Tongue (tissue), 2 donors: ENCODE data around the gene DCDC2. TPM values are rescaled to one million over a fixed set of nuclear protein-coding genes. Genes with fewer than 3 reads are reported as not detected.
"Not testable (repeated sequence)": the region's sequence is repeated elsewhere in the genome, so short reads cannot be mapped to it uniquely, and the experiment has no call there.

ENCODE experiments used
- DNase-seq: peaks from one replicate; pipeline ENCODE4 v3.0.0-alpha.2; 2015
- total RNA-seq: library from RNA; depleted of rRNA; stranded (reverse); fragments of >200 nt; gene quantifications from one replicate; pipeline ENCODE4 v1.2.3, GENCODE V29; 2014

DCDC2 gene
- total RNA-seq = 0.21 TPM

GRCh38 chr6:24357336-24358218, at the start of gene DCDC2:
Gene DCDC2, minus strand, starts transcription at chr6:24358059. Its CDS starts 309 bp downstream, at chr6:24357750.
- DNase-seq = peak; percentile 22

GRCh38 chr6:24405262-24405661, 47.4 kb upstream of the DCDC2 start:
- no peak for DNase-seq

DNA sequence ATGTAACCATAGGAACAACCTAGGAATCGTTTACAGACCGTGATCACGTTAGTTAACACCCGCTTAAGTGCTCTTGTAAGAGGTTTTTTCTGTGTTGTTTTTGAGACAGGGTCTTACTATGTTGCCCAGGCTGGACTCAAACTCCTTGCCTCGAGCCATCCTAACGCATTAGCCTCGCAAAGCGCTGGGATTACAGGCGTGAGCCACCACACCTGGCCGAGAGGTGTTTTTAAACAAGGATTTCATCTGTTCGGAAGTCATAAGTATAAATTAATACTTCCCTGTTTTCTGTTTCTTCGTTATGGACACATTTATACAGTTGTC, 45.6 kb upstream of the DCDC2 start:
- no peak for DNase-seq

DNA sequence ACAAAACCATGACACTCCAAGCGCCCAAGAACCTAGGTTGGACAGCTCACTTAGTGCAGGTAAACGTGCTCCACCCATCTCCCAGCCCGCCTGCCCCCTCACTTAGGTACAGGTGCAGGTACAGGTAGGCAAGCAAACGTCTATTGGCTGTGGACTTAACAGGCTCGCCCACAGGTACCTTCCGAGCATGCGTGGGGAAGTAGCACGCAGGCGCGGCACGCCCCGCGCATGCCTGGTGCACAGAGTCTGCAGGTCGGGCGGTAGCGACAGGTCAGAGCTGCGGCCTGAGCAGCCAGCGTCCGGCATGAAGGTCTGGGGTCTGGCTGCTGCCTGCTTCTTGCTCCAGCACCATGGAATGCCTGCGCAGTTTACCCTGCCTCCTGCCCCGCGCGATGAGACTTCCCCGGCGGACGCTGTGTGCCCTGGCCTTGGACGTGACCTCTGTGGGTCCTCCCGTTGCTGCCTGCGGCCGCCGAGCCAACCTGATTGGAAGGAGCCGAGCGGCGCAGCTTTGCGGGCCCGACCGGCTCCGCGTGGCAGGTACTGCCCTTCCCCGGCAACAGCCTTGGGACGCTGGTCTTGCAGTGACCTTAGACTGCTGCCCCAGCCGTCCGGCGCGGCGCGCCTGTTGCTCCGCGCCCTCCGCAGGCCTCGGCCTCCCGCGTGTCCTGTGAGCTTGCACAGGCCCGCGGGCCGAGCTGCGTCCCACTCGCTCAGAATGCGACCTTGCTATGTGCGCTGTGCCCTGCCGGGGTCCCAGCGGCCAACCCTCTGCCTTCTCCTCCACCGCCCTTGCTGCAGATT, 45.0 kb upstream of the DCDC2 start, which contains the start of gene MRS2:
TSS of gene MRS2 (plus strand) at position 240 of the 804 bp plus-strand sequence. CDS start at position 351, 111 bp downstream.
- peak; percentile 92 for DNase-seq

- DNase-seq = no peak
Observed at GRCh38 chr6:24401458-24401857, 43.6 kb upstream of the DCDC2 start.

- not testable (repeated sequence) for DNase-seq
Observed at GRCh38 chr6:24400045-24401039, 42.5 kb upstream of the DCDC2 start.

- no peak for DNase-seq
Observed at GRCh38 chr6:24397631-24398030, 39.8 kb upstream of the DCDC2 start.

DNA sequence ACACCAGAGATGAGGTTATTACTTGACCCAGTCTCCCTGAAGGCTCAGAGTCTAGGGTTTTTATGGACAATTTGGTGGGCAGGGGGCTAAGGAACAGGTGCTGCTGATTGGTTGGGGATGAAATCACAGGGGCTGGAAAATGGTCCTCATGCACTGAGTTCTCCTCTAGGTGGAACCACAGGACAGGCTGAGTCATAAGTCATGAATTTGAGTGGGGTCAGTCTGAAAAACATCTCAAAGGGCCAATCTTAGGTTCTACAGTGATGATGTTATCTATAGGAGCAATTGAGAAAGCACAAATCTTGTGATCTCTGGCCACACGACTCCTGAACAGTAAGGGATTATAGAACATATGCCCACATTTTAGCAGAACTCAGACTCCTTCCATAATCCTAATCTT, 39.0 kb upstream of the DCDC2 start:
- no peak for DNase-seq

DNA sequence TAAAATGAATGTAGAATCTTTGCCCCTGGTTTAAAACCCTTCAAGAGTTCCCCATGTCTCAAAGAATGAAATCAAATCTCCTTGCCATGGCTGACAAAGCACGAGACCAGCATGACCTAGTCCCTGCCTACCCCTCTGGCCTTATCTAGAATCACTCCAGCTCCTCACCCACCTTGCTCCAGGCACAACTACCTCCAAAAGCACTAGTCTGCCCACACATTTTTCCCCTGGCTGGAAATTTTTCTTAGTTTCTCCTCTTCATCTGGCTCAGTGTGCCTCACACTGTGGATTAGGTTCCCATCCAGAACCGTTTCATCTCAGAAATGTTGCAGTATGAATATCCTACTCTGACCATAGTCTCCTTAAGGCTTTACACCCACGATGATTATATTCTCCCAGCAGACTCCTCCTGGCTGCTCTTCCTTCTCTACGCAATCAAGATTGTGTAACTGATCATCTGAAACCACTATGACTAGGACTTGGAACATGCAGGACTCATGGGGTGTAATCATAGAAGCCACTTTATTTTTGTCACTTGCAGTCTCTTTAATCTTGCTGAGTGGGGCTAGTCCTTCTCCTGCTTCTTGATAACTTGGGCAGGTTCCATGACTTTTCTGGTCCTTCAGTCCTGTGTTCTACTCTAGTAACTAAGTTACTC, 37.0 kb upstream of the DCDC2 start:
- DNase-seq = no peak

GRCh38 chr6:24394061-24394779, 36.4 kb upstream of the DCDC2 start:
- no peak for DNase-seq

GRCh38 chr6:24391756-24392405, 34.0 kb upstream of the DCDC2 start:
- no peak for DNase-seq

DNA sequence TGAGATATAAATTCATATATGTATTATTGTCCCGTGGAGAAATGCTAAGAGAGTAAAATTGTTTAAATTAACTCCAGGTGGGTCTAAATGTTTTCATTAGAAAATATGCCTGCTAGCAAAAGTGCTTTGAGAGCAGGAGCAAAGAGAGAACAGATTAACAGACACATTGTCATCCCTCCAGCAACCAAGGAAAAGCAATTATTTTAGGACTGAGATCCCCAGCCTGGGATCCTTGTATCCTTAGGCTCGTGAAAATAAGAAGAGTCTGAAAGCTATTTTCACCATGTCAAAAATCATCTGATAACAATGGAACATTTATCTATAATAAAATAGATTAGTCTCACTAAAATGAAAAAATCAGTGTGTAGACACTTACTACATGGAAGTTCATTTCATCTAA, 33.3 kb upstream of the DCDC2 start:
- no peak for DNase-seq

GRCh38 chr6:24387818-24388217, 30.0 kb upstream of the DCDC2 start:
- DNase-seq = no peak

DNA sequence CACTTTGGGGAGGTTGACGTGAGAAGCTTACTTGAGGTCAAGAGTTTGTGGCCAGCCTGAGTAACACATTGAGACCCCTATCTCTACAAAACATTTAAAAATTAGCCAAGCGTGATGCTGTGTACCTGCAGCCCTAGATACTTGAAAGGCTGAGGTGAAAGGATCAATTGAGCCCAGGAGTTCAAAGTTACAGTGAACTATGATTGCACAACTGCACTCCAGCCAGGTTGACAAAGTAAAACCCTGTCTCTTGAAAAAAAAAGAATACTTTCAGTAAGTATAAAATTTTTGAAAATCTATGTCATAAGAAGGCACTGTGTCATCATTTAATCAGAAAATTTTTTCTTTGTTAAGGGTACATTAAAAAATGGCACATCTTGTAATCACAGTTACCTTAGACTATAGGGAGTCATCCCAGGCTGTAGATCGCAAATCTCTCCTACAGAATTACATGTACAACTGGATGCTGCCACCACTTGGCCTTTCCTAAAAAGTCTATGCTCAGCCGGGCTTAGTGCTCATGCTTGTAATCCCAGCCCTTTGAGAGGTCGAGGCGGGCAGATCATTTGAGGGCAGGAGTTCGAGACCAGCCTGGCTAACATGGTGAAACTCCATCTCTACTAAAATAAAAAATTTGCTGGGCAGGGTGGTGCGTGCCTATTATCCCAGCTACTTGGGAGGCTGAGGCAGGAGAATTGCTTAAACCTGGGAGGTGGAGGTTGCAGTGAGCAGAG, 27.8 kb upstream of the DCDC2 start:
- no peak for DNase-seq

DNA sequence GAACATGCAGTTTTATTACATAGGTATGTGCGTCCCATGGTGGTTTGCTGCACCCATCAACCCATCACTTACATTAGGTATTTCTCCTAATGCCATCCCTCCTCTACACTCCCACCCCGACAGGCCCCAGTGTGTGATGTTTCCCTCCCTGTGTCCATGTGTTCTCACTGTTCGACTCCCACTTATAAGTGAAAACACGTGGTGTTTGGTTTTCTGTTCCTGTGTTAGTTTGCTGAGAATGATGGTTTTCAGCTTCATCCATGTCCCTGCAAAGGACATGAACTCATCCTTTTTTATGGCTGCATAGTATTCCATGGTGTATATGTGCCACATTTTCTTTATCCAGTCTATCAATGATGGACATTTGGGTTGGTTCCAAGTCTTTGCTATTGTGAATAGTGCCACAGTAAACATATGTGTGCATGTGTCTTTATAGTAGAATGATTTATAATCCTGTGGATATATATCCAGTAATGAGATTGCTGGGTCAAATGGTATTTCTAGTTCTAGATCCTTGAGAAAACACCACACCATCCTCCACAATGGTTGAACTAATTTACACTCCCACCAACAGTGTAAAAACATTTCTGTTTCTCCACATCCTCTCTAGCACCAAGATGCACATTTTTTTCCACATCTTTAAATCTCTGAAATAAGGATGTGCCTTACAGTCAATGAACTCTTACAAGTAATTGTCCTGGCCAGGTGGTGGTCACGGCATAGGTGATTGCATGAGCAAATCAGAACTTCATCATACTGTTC, 26.7 kb upstream of the DCDC2 start:
- DNase-seq = not testable (repeated sequence)

GRCh38 chr6:24382891-24383494, 25.1 kb upstream of the DCDC2 start:
- not testable (repeated sequence) for DNase-seq

DNA sequence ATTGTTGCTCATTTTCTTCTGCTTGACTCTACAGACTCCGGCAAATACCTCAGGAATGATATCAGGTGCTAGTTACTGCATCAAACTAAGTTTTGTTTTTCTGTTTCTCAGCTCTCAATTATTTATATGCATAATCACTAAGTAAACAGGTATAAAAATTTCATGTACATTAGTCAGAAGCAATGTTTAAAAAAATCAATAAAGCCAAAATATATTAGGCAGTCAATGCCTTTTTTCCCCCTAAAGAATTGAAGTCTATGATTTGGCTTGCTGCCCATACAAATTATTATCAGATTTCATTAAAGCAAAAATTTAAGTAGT, 24.3 kb upstream of the DCDC2 start:
- no peak for DNase-seq

- no peak for DNase-seq
Observed at GRCh38 chr6:24381476-24382219, 23.8 kb upstream of the DCDC2 start.
